Transverse colon (tissue), 4 donors: ENCODE data around the gene HBD. TPM values are rescaled to one million over a fixed set of nuclear protein-coding genes. Genes with fewer than 3 reads are reported as not detected.

Experiments used
- DNase-seq: peaks from one replicate; pipeline ENCODE4 v3.0.0-alpha.2; 2019
- H3K27ac ChIP-seq, 4 donors: fragments of 200-600 bp; sonication (generic); 2 replicates each; pipeline ENCODE4 v1.5.1; 2016 to 2018; ENCODE audit warnings: inconsistent platforms in 4 of 4
- H3K27me3 ChIP-seq: fragments of 200-600 bp; sonication (generic); 2 replicates; pipeline ENCODE4 v1.5.1; 2017; ENCODE audit warnings: inconsistent platforms
- H3K36me3 ChIP-seq, 4 donors: fragments of 200-600 bp; sonication (generic); 2 replicates each; pipeline ENCODE4 v1.5.1; 2017 to 2019; ENCODE audit warnings: inconsistent platforms in 4 of 4
- H3K4me1 ChIP-seq, 4 donors: fragments of 200-600 bp; sonication (generic); 2 replicates each; pipeline ENCODE4 v1.5.1; 2017 to 2020; ENCODE audit warnings: inconsistent platforms in 4 of 4
- H3K4me3 ChIP-seq, 4 donors: fragments of 200-600 bp; sonication (generic); 1 replicate in 1 of 4; 2 replicates in 3 of 4; pipeline versions ENCODE4 v1.5.1 to v1.6.1; 2017 to 2019; ENCODE audit warnings: inconsistent platforms in 4 of 4
- H3K9me3 ChIP-seq, 2 donors: fragments of 200-600 bp; sonication (generic); 2 replicates each; pipeline ENCODE4 v1.5.1; 2017 to 2019; ENCODE audit warnings: inconsistent platforms in 2 of 2
- EP300 ChIP-seq: sonication (generic); formaldehyde crosslinking; IDR thresholded peaks from one replicate; pipeline ENCODE4 v1.6.1; 2017; ENCODE audit warnings: antibody characterized with exemption, low read depth
- POLR2A ChIP-seq: fragments of 450-650 bp; IDR thresholded peaks from one replicate; pipeline ENCODE4 v1.6.1; 2016; ENCODE audit warnings: antibody characterized with exemption, mild to moderate bottlenecking, moderate library complexity
- POLR2AphosphoS5 ChIP-seq, 3 donors: sonication (generic); formaldehyde crosslinking; IDR thresholded peaks; one replicate each; pipeline ENCODE4 v1.6.1; 2016; ENCODE audit warnings: antibody characterized with exemption in 3 of 3
- WGBS, 2 donors: methylation state at CpG; one replicate each; pipeline ENCODE4 v1.1.5; 2018; ENCODE audit warnings: low coverage in 1 of 2; 5-methylcytosine and 5-hydroxymethylcytosine counted together
- in situ Hi-C, 4 donors: fragments of 200-750 bp; cut with MboI; loops; one replicate each; pipeline versions ENCODE4 v1.15.0 to v1.15.1; 2017; ENCODE audit warnings: low sequenced_read_pairs in 3 of 4, low pct_ligation_motif_present in 1 of 4, low pct_unique_long_range_greater_than_20kb in 1 of 4
- intact Hi-C: fragments of 100-400 bp; cut with DNase I; formaldehyde crosslinking; loops from one replicate; pipeline ENCODE4 v1.15.1; 2023; ENCODE audit warnings: low total_unique reads
- total RNA-seq, 4 donors: library from RNA; depleted of rRNA; stranded (reverse); fragments of >200 nt; gene quantifications; one replicate each; pipeline ENCODE4 v1.1.0, GENCODE V29; 2016
- TF ChIP-seq, protein P1 (sequence below), 5 experiments: fragments of 200-600 bp in 3 of 5; fragments of 450-650 bp in 2 of 5; sonication (generic) in 3 of 5; IDR thresholded peaks; 1 replicate in 2 of 5; 2 replicates in 3 of 5; pipeline ENCODE4 v1.5.1; 2016 to 2017; ENCODE audit warnings: antibody characterized with exemption in 5 of 5, inconsistent platforms in 3 of 5, mild to moderate bottlenecking in 2 of 5, moderate library complexity in 1 of 5

The HBD gene
- total RNA-seq, 4 donors from 2014 or later = not detected

DNA sequence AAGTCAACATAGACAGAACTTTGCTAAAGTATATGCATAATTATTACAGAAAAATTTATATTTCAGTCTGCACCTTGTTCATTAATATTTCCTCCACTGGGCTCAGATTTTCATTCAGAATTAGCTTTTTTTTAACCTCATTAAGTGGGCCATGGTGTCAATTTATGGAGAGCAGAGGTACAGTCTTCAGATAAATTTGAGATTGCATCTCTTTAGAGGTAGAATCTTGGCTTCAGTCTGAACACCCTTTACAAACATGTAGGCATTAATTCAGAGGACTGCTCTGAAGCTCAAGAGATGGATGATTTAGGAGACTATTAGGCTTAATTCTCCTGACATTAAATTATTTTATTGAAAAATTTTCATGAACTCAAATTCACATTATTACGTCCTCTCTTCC is 4.0 kb downstream of the HBD start:
- Histone ChIP-seq H3K9me3 (no peaks in the 10 kb centered on the region), H3K27me3 (no peaks in the 10 kb centered on the region), H3K36me3 (no peaks in the 10 kb centered on the region), H3K27ac (no peak overlapping the region), H3K4me3 (no peak overlapping the region), H3K4me1 (no peaks in the 10 kb centered on the region)
- intact Hi-C loops = no loop called here
- DNase-seq = no peak
- in situ Hi-C loops = no loop called here
- WGBS, 2 donors = 79 to 93% methylated on average over 1 of the region's 1 CpG
- TF ChIP-seq, protein P1, sequence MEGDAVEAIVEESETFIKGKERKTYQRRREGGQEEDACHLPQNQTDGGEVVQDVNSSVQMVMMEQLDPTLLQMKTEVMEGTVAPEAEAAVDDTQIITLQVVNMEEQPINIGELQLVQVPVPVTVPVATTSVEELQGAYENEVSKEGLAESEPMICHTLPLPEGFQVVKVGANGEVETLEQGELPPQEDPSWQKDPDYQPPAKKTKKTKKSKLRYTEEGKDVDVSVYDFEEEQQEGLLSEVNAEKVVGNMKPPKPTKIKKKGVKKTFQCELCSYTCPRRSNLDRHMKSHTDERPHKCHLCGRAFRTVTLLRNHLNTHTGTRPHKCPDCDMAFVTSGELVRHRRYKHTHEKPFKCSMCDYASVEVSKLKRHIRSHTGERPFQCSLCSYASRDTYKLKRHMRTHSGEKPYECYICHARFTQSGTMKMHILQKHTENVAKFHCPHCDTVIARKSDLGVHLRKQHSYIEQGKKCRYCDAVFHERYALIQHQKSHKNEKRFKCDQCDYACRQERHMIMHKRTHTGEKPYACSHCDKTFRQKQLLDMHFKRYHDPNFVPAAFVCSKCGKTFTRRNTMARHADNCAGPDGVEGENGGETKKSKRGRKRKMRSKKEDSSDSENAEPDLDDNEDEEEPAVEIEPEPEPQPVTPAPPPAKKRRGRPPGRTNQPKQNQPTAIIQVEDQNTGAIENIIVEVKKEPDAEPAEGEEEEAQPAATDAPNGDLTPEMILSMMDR (IDR thresholded peaks at IDR 0.05) = no peak
- TF ChIP-seq POLR2A (no peak), EP300 (no peak), POLR2AphosphoS5 (IDR thresholded peaks at IDR 0.05) (no peak)

DNA sequence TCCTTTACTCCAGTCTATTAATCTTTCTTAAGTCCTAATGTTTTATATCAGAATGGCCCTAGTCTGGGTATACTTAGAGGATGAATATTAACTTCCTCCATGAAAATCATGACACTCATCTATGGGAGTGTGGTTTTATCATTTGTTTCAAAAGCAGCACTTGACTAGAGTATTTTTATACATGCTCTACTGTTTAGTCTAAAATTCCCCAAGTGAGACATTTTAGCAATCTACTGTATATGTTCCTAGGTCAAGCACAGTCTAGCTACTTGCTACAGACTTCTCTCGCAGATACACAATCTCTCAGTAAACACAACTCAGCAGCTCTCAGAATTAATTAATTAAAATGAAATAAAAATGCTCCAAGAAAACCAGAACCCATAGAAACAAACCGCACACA is 4.5 kb downstream of the HBD start:
- no peak overlapping the region for H3K27ac ChIP-seq
- H3K4me3 ChIP-seq = no peak overlapping the region
- 64 to 80% methylated on average over 2 of the region's 2 CpGs for WGBS, 2 donors
- no peaks in the 10 kb centered on the region for H3K9me3 ChIP-seq
- H3K27me3 ChIP-seq = no peaks in the 10 kb centered on the region
- no peaks in the 10 kb centered on the region for H3K36me3 ChIP-seq
- no peaks in the 10 kb centered on the region for H3K4me1 ChIP-seq
- DNase-seq = no peak
- in situ Hi-C loops = no loop called here
- intact Hi-C loops = no loop called here
- no peak for TF ChIP-seq EP300
- no peak for TF ChIP-seq POLR2A
- TF ChIP-seq, protein P1 (IDR thresholded peaks at IDR 0.05) = no peak
- TF ChIP-seq POLR2AphosphoS5 (IDR thresholded peaks at IDR 0.05) = no peak

DNA sequence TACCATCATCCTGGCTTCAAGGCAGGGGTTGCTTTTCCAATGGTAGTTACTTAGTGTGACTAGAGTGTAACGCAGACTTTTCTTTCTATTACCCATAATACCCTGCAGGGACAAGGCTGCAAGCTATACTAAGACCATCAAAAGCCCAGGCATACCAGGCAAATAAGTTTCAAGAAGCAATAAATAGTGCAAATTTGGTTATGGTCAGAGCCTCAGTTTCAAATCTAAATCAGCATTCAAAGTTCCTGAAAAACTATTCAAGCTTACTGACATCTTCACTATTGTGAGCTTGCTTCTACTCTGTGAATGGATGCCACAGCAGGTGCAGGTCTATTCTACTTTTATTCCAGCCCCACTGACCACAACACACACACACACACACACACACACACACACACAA is 4.9 kb downstream of the HBD start:
- no peak overlapping the region for H3K4me3 ChIP-seq
- no peaks in the 10 kb centered on the region for H3K9me3 ChIP-seq
- intact Hi-C loops = no loop called here
- DNase-seq = no peak
- H3K27me3 ChIP-seq = no peaks in the 10 kb centered on the region
- WGBS, 2 donors = 81 to 83% methylated on average over 1 of the region's 1 CpG
- TF ChIP-seq POLR2AphosphoS5 (IDR thresholded peaks at IDR 0.05) (no peak), EP300 (no peak), POLR2A (no peak)
- TF ChIP-seq, protein P1 (IDR thresholded peaks at IDR 0.05) = no peak
- H3K4me1 ChIP-seq = no peaks in the 10 kb centered on the region
- no peak overlapping the region for H3K27ac ChIP-seq
- in situ Hi-C loops = no loop called here
- no peaks in the 10 kb centered on the region for H3K36me3 ChIP-seq

DNA sequence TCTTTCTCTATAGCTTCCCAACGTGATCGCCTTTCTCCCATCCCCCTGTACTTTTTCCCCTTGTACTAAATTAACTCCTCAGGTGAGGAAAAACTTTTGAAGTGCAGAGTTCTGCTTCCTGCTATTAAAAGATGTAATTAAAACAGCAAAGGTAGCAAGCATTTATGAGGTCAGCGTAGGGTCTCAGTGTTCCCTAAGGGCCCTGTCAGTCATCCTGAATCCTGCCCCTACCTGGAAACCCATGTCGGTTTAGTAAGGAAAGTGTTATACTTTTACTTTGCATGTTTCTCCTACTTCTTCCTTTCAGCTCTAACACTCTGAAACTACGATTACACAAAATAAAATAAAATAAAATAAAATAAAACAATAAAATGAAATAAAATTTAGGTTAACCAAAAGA is 6.2 kb downstream of the HBD start:
- TF ChIP-seq EP300 = no peak
- TF ChIP-seq POLR2AphosphoS5 (IDR thresholded peaks at IDR 0.05) = no peak
- no peak for TF ChIP-seq POLR2A
- TF ChIP-seq, protein P1 (IDR thresholded peaks at IDR 0.05) = no peak
- in situ Hi-C loops = no loop called here
- no peaks in the 10 kb centered on the region for H3K4me1 ChIP-seq
- no peak overlapping the region for H3K27ac ChIP-seq
- no peak overlapping the region for H3K4me3 ChIP-seq
- no peaks in the 10 kb centered on the region for H3K9me3 ChIP-seq
- 58 to 59% methylated on average over 5 of the region's 5 CpGs for WGBS, 2 donors
- no peaks in the 10 kb centered on the region for H3K36me3 ChIP-seq
- no peaks in the 10 kb centered on the region for H3K27me3 ChIP-seq
- intact Hi-C loops = no loop called here
- no peak for DNase-seq
